Measurements from ENCODE around the gene RILP. TPM values are rescaled to one million over a fixed set of nuclear protein-coding genes. Genes with fewer than 3 reads are reported as not detected.

The RILP gene
- total RNA-seq, 4 donors from 2014 or later, result 17.0 to 32.7 (median 19.5) TPM

- 88 to 91% methylated on average over 12 to 16 of the region's 19 CpGs for WGBS, 2 donors
- intact Hi-C loops (cut with DNase I; ENCODE audit: low total_unique reads), result no loop called here
- TF ChIP-seq POLR2A (IDR thresholded peaks at IDR 0.05) (no peak), CTCF (IDR thresholded peaks at IDR 0.05) (no peak)
- no peak for DNase-seq (ENCODE audit: low spot score in 2 of 2)
- no peak overlapping the region for H3K4me3 ChIP-seq (ENCODE audit: low read depth, poor library complexity, severe bottlenecking)
Observed at GRCh38 chr17:1605681-1606351, 43.9 kb downstream of the RILP start.

GRCh38 chr17:1604831-1605528 lies 44.7 kb downstream of the RILP start:
- intact Hi-C loops (cut with DNase I; ENCODE audit: low total_unique reads), result no loop called here
- WGBS, 2 donors, result 69% methylated on average over 31 to 32 of the region's 35 CpGs
- DNase-seq (ENCODE audit: low spot score in 2 of 2), result no peak
- no peak overlapping the region for H3K4me3 ChIP-seq (ENCODE audit: low read depth, poor library complexity, severe bottlenecking)
- TF ChIP-seq CTCF (IDR thresholded peaks at IDR 0.05) (no peak), POLR2A (IDR thresholded peaks at IDR 0.05) (no peak)

- H3K4me3 ChIP-seq (ENCODE audit: low read depth, poor library complexity, severe bottlenecking), result no peak overlapping the region
- intact Hi-C loops (cut with DNase I; ENCODE audit: low total_unique reads), result no loop called here
- WGBS, 2 donors, result 98 to 99% methylated on average over 14 of the region's 14 CpGs
- TF ChIP-seq POLR2A (IDR thresholded peaks at IDR 0.05), result no peak
- TF ChIP-seq CTCF (IDR thresholded peaks at IDR 0.05), result no peak
- DNase-seq (ENCODE audit: low spot score in 2 of 2), result no peak
Observed at GRCh38 chr17:1601571-1601970, 48.1 kb downstream of the RILP start.

- DNase-seq (ENCODE audit: low spot score in 2 of 2), result no peak
- no peak for TF ChIP-seq CTCF (IDR thresholded peaks at IDR 0.05)
- no peak for TF ChIP-seq POLR2A (IDR thresholded peaks at IDR 0.05)
- 92% methylated on average over 8 of the region's 8 CpGs for WGBS, 2 donors
- H3K4me3 ChIP-seq (ENCODE audit: low read depth, poor library complexity, severe bottlenecking), result no peak overlapping the region
- intact Hi-C loops (cut with DNase I; ENCODE audit: low total_unique reads), result no loop called here
Observed at GRCh38 chr17:1598399-1599095, 51.1 kb downstream of the RILP start.

- H3K4me3 ChIP-seq (ENCODE audit: low read depth, poor library complexity, severe bottlenecking), result no peak overlapping the region
- 85 to 87% methylated on average over 14 of the region's 14 CpGs for WGBS, 2 donors
- TF ChIP-seq POLR2A (IDR thresholded peaks at IDR 0.05) (no peak), CTCF (IDR thresholded peaks at IDR 0.05) (no peak)
- no peak for DNase-seq (ENCODE audit: low spot score in 2 of 2)
- intact Hi-C loops (cut with DNase I; ENCODE audit: low total_unique reads), result no loop called here
Observed at GRCh38 chr17:1597861-1598342, 51.8 kb downstream of the RILP start.

Other genes with a start within 250 kb of the RILP start
- 100 to 1,000 TPM; 431 to 648 (median 506) TPM for gene YWHAE, start 249.6 kb downstream of the RILP start, total RNA-seq
- 10 to 100 TPM; 48.2 to 70.0 (median 50.7) TPM for gene CRK, start 193.6 kb downstream of the RILP start, total RNA-seq
- 100 to 1,000 TPM in 1 of 4 donors, 10 to 100 TPM in 3; 71.3 to 101 (median 84.8) TPM for gene MYO1C, start 157.2 kb downstream of the RILP start, total RNA-seq
- gene INPP5K, start 133.3 kb downstream of the RILP start, total RNA-seq, result 100 to 1,000 TPM; 101 to 172 (median 134) TPM
- gene PITPNA, start 87.1 kb downstream of the RILP start, total RNA-seq, result 10 to 100 TPM; 45.0 to 53.1 (median 45.2) TPM
- gene SLC43A2, start 21.0 kb downstream of the RILP start, total RNA-seq, result 10 to 100 TPM in 2 of 4 donors, 1 to 10 TPM in 2; 5.6 to 14.5 (median 9.6) TPM
- 10 to 100 TPM in 1 of 4 donors, 1 to 10 TPM in 3; 4.9 to 10.0 (median 9.1) TPM for gene SCARF1, start 4.1 kb downstream of the RILP start, total RNA-seq
- 100 to 1,000 TPM; 140 to 228 (median 173) TPM for gene PRPF8, start 35.0 kb upstream of the RILP start, total RNA-seq
- gene TLCD2, start 60.5 kb upstream of the RILP start, total RNA-seq, result 1 to 10 TPM in 3 of 4 donors, under 1 TPM in 1; 0.99 to 4.5 (median 2.8) TPM
- gene WDR81, start 74.8 kb upstream of the RILP start, total RNA-seq, result 10 to 100 TPM; 42.9 to 64.4 (median 49.2) TPM
- 1 to 10 TPM; 1.2 to 9.0 (median 5.9) TPM for gene SERPINF2, start 93.0 kb upstream of the RILP start, total RNA-seq
- gene SERPINF1, start 112.2 kb upstream of the RILP start, total RNA-seq, result 100 to 1,000 TPM; 102 to 391 (median 114) TPM
- 10 to 100 TPM in 2 of 4 donors, 1 to 10 TPM in 2; 9.4 to 13.0 (median 10.0) TPM for gene SMYD4, start 180.0 kb upstream of the RILP start, total RNA-seq
- 10 to 100 TPM; 21.0 to 31.5 (median 26.9) TPM for gene RPA1, start 180.1 kb upstream of the RILP start, total RNA-seq

Measured in lower leg skin (tissue), 4 donors.